Common myeloid progenitor, CD34-positive (primary cell): ENCODE data around the gene BRIP1.

ENCODE experiments used
- CTCF ChIA-PET: fragments of 350-600 bp; sonication (Branson Sonifier 250); formaldehyde crosslinking; loops from one replicate; lab custom pipeline; 2021; ENCODE audit warnings: antibody characterized with exemption; lab: Charles Lee
- POLR2A ChIA-PET: fragments of 350-600 bp; sonication (Branson Sonifier 250); formaldehyde crosslinking; loops from one replicate; lab custom pipeline; 2021; ENCODE audit warnings: antibody characterized with exemption; lab: Charles Lee
- DNase-seq, 3 donors: peaks; one replicate each; pipeline versions ENCODE4 v3.0.0 to v3.0.0-alpha.2; 2013
- H3K27ac ChIP-seq, 2 experiments: 1 replicate in 1 of 2; 2 replicates in 1 of 2; pipeline ENCODE4 v1.7.0; 2013; ENCODE audit warnings: inconsistent platforms in 2 of 2, low read length in 2 of 2, mild to moderate bottlenecking in 2 of 2, low read depth in 1 of 2, moderate library complexity in 1 of 2; ENCODE audit not compliant: severe bottlenecking in 2 of 2, insufficient read depth in 1 of 2, poor library complexity in 1 of 2
- H3K27me3 ChIP-seq, 5 experiments: replicated peaks in 2 of 5; 1 replicate in 3 of 5; 2 replicates in 2 of 5; pipeline versions ENCODE4 v1.6.1 to v1.7.0; 2013; ENCODE audit warnings: low read length in 4 of 5, mild to moderate bottlenecking in 2 of 5, moderate library complexity in 2 of 5, inconsistent platforms in 1 of 5; ENCODE audit not compliant: insufficient read depth in 5 of 5, control insufficient read depth in 4 of 5
- H3K36me3 ChIP-seq, 4 experiments: 1 replicate in 2 of 4; 2 replicates in 2 of 4; pipeline versions ENCODE4 v1.6.1 to v1.7.0; 2013; ENCODE audit warnings: low read length in 3 of 4, control low read depth in 1 of 4, mild to moderate bottlenecking in 1 of 4; ENCODE audit not compliant: control insufficient read depth in 4 of 4, insufficient read depth in 4 of 4
- H3K4me1 ChIP-seq, 4 experiments: 1 replicate in 3 of 4; 2 replicates in 1 of 4; pipeline versions ENCODE4 v1.6.1 to v1.7.1; 2013; ENCODE audit warnings: low read length in 3 of 4, mild to moderate bottlenecking in 3 of 4, control low read depth in 1 of 4, inconsistent platforms in 1 of 4, moderate library complexity in 1 of 4; ENCODE audit not compliant: control insufficient read depth in 4 of 4, insufficient read depth in 4 of 4; ENCODE audit errors: control extremely low read depth in 1 of 4
- H3K4me3 ChIP-seq, 7 experiments: 1 replicate in 4 of 7; 2 replicates in 3 of 7; pipeline versions ENCODE4 v1.5.1 to v1.7.0; 2013; ENCODE audit warnings: mild to moderate bottlenecking in 7 of 7, low read length in 6 of 7, moderate library complexity in 6 of 7, inconsistent platforms in 2 of 7, low read depth in 2 of 7, control low read depth in 1 of 7; ENCODE audit not compliant: insufficient read depth in 4 of 7, control insufficient read depth in 1 of 7; ENCODE audit errors: extremely low read depth in 1 of 7
- H3K9me3 ChIP-seq, 5 experiments: 1 replicate in 4 of 5; 2 replicates in 1 of 5; pipeline versions ENCODE4 v1.6.1 to v1.7.1; 2013; ENCODE audit warnings: low read length in 4 of 5, mild to moderate bottlenecking in 2 of 5, inconsistent platforms in 1 of 5, low read depth in 1 of 5, moderate library complexity in 1 of 5; ENCODE audit not compliant: control insufficient read depth in 4 of 5, insufficient read depth in 2 of 5; ENCODE audit errors: control extremely low read depth in 1 of 5
- WGBS: methylation state at CpG from one replicate; pipeline ENCODE4 v1.1.5; 2013; ENCODE audit not compliant: insufficient coverage; 5-methylcytosine and 5-hydroxymethylcytosine counted together

Gene BRIP1

GRCh38 chr17:61631800-61632199 is 231.5 kb downstream of the BRIP1 start:
- Histone ChIP-seq H3K4me3 (no peak overlapping the region), H3K36me3 (no peaks in the 10 kb centered on the region), H3K27ac (no peak overlapping the region), H3K27me3 (peaks cover 0 to 3% (median 0%) of the 10 kb centered on the region in 5 experiments), H3K4me1 (peaks cover 0 to 2% (median 0%) of the 10 kb centered on the region in 4 experiments), H3K9me3 (peaks cover 0 to 5% (median 0%) of the 10 kb centered on the region in 5 experiments)
- no peak for DNase-seq
- ChIA-PET CTCF (interaction anchor here (0.5 kb wide), 1 partner anchor 205 kb away, joined by 5 read pairs; no protein-coding TSS in a partner anchor), POLR2A (no interaction called here)
- WGBS: 100% methylated on average over 1 of the region's 1 CpG
